HG03139 (cell line): ENCODE measurements around the gene PIP4P1.
"Not testable (repeated sequence)": the region's sequence is repeated elsewhere in the genome, so short reads cannot be mapped to it uniquely, and the experiment has no call there.

ENCODE experiments used
- ATAC-seq: cut with Tn5 transposase; IDR thresholded peaks from one replicate; pipeline ENCODE4 v1.9.1; 2021; ENCODE audit not compliant: unreplicated experiment

Gene PIP4P1

DNA sequence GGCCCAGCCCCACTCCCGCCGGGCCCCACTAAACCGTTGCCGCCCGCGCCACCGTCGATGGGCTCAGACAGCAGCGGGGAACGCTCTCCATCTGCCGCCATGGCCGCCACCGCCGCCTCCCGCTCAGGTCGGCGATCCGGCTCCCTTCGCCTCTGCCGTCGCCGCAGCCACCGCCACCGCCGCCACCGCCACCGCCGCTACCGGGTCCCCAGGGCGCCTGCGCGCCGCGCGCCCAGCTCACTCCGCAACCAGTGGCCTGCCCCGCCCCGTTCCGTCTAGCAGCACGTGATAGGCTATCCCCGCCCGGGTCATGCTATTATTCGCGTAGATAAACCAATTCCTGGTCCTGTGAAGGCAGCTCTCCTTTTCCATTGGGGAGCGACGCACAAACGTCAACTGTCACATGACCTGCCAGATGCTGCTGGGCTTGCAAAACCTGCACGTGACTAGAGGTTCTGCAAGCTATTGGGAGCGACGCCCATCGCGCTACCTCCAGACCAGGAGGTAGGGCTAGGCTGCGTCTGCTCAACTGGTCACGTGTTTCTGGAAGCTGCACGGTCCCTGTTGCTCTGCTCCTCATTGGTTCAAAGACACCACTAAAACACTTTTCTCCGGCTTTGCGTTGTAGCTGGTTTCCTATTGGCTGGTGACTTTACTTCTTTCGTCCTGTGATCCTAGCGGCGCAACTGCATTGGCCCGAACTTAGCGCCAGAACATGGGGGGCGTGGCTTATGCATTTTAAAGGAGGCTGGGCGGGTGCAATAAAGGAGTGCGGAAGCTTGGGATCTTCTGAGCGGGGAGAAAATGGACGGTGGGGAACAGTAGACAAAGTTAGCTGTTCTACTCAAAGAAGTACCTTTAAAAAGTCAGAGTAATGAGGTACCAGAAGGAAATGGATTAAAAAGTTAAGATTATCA is at the start of gene PIP4P1:
Gene PIP4P1, minus strand, starts transcription at position 210 of the 917 bp plus-strand sequence. Its CDS starts 109 bp downstream, at position 101.
- ATAC-seq: peak; percentile 87

DNA sequence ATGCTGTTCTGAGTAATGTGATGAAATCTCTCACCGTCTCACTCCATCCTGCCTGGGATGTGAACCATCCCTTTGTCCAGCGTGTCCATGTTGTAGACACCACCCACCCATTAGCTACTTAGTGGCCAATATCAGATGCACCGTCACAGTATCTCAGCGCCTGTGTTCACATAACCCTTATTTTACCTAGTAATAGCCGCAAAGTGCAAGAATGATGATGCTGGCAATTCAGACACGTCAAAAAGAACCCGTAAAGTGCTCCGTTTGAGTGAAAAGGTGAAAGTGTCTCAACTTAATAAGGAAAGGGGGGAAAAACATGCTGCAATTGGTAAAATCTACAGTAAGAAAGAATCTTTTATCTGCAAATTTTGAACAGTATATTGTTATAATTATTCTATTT is 47.1 kb upstream of the PIP4P1 start:
- no peak for ATAC-seq

DNA sequence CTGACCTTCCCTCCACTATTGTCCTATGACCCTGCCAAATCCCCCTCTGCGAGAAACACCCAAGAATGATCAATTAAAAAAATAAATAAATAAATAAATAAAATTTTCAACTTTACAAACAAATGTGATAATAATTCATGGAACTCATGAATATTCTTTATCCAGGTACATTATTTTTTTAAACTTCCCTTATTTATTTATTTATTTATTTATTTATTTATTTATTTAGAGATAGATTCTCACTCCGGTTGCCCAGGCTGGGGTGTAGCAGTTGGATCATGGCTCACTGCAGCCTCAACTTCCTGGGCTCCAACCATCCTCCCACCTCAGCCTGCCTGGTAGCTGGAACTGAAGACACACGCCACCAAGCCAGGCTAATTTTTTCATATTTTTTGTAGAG is 46.3 kb upstream of the PIP4P1 start:
- ATAC-seq: not testable (repeated sequence)

DNA sequence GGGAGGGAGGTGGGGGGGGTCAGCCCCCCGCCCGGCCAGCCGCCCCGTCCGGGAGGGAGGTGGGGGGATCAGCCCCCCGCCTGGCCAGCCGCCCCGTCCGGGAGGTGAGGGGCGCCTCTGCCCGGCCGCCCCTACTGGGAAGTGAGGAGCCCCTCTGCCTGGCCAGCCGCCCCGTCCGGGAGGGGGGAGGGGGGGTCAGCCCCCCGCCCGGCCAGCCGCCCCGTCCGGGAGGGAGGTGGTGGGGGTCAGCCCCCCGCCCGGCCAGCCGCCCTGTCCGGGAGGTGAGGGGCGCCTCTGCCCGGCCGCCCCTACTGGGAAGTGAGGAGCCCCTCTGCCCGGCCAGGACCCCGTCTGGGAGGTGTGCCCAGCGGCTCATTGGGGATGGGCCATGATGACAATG is 45.5 kb upstream of the PIP4P1 start:
- ATAC-seq: not testable (repeated sequence)

DNA sequence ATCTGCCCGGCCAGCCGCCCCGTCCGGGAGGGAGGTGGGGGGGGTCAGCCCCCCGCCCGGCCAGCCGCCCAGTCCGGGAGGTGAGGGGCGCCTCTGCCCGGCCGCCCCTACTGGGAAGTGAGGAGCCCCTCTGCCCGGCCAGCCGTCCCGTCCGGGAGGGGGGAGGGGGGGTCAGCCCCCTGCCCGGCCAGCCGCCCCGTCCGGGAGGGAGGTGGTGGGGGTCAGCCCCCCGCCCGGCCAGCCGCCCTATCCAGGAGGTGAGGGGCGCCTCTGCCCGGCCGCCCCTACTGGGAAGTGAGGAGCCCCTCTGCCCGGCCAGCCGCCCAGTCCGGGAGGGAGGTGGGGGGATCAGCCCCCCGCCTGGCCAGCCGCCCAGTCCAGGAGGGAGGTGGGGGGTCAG is 45.0 kb upstream of the PIP4P1 start:
- ATAC-seq: not testable (repeated sequence)

DNA sequence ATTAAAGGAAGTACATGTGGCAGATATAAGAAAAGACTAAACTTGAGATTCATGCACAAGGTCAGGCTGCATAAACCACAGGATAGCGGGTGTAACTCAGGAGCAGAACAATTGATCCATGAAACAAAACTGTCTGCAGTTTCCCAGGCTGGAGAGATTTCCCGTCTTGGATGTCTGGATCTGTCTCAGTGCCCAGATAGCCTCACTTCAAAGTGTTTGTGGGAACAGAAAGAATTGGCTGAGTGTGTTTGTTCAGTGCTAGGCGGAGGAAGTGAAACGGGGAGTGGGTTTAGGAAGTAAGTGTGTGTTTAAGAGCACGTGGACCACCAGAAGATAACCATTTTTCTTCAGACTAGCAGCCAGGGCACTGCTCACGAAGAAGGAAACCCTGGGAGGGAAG is 42.7 kb upstream of the PIP4P1 start:
- no peak for ATAC-seq

DNA sequence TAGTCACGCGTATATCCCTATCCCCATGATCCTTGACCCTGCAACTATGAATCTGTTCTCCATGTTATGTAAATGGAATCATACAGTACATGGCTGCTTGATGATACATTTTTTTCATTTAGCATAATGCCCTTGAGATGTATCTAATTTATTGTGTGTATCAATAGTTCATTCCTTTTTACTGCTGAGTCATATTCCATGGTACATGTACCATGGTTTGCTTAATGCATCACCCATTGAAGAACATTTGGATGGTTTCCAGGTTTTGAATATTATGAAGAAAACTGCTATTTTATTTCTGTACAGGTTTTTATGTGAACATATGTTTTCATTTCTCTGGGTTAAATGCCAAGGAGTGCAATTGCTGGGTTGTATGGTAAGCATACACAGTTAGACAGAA is 40.1 kb upstream of the PIP4P1 start:
- ATAC-seq: no peak

DNA sequence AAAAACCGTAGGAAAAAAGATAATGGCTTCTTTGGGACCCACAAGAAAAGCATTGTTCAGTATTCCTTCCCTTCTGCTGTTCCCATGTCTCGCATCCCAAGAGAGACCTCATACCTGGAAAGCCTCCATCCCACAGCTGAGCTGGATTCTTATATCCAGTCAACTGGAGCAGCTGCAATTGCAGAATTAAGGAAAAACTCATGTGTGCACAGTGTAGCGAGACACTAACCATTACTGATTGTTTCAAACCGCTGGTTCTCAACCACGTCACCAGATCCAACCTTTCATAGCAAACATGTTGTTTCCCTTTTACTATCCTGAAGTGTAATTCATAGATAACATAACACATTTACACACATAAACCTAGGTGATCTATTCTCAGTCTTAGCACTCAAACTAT is 38.6 kb upstream of the PIP4P1 start:
- ATAC-seq: no peak

DNA sequence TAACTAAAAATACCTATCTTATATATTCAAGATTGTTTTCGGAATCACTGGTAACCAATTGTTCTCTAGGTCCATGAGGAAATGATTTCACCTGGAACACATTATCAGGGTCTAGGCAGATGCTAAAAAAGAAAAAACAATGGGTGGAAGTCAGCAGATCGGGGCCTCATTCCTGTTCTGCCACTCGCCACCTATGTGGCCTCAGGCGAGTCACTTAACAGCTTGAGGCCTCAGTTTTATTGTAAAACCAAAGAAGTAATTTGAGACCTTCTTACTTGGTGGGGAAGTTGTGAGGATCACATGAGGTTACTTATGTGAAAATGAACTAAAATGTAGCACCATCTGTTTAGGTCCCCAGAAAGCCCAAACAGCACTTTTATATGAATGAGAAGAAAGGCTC is 37.9 kb upstream of the PIP4P1 start:
- no peak for ATAC-seq

DNA sequence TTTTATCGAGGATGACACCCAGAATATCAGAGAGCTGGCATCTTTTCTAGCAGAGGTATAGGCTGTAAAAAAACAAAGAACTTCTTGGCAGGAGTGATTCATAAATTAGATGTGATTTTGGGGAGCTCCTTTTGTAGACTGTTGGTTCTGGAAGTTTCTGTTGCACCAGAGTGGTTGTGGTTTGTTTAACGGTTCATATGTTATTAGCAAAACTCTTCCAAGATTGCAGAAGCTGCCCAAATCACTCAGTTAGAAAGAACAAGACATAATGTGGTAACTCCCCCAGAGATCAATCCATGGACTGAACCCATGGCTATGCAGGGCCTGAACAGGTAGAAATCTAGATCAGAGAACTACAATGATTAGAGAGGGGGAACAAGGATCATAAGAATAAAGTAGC is 37.4 kb upstream of the PIP4P1 start:
- no peak for ATAC-seq

DNA sequence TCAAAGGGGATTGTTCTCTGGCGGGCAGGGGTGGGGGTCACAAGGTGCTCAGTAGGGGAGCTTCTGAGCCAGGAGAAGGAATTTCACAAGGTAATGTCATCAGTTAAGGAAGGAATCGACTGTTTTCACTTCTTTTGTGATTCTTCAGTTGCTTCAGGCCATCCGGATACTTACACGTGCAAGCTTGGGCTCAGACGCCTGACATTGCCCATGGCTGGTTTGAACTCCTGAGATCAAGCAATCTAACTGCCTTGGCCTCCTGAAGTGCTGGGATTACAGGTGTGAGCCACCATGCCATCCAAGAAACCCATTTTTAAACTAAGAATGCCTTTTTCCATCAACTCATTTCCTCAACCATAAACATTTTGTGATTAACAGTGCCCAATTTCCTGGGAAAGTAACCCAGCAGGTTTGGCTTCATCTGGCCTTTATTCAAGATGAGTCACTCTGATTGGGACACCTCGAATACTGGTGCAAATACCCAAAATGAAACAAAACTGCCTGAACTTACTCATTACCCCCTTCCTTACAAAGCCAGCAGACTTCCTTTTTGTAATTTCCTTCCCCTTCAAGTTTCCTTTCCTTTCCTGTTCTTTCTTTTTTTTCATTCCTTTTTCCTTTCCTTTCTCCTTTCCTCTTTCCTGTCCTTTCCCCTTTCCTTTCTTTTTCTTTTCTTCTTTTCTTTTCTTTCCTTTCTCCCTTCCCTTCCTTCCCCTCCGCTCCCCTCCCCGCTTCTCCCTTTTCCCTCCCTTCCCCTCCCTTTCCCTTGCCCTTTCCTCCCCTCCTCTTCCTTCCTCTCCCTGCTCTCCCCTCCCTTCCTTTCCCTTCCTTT is 33.9 kb upstream of the PIP4P1 start:
- ATAC-seq: no peak

DNA sequence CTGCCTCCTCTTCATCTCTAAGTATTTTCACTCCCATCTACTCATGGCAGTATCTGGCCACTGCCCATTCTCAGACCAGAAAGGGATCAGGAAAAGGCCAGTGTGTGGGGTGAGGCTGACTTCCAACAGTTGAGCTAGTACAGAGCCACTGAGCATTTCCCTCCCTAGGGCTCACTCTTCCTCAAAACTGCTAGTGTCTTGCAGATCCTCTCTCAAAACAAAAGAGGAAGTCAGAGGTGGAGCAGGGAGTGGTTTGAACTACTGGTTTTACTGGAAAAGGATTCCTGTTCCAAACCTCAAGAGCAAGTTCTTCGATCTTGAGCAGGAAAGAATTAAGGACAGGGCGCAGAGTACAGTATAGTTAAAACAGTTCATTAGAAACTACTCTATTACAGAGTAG is 32.4 kb upstream of the PIP4P1 start:
- ATAC-seq: no peak

DNA sequence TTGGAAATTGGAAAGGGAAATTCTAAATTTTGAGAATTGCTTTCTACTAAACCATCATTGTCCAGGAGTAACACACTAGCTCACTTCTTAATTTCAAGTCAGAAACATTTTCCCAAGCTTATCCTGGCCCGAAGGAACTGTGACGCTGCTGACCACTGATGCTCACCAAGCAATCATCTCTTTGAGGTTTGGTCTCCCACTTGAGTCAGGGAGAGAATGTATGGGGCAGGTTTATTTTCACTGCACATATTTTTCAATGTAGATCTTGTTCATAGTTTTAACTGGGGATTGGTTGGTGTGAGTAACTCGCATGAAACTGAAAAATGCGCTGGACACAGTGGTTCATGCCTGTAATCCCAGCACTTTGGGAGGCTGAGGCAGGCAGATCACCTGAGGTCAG is 31.3 kb upstream of the PIP4P1 start:
- ATAC-seq: no peak

DNA sequence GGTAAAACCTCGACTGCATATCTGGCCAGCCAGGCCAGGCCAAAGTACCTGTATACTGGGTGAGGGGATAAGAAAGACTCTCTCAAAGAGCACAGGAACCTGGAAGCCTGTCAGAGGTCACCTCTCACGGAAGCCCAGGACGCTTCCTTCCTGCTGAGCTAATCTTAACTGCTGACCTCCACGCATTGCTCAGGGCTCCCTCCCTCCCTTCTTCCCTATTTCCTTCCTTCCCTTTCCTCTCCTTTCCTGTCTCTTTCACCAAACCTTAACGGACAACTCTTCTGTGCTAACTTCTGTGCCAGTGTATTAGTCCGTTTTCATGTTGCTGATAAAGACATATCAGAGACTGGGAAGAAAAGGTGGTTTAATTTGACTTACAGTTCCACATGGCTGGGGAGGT is 29.3 kb upstream of the PIP4P1 start:
- no peak for ATAC-seq

DNA sequence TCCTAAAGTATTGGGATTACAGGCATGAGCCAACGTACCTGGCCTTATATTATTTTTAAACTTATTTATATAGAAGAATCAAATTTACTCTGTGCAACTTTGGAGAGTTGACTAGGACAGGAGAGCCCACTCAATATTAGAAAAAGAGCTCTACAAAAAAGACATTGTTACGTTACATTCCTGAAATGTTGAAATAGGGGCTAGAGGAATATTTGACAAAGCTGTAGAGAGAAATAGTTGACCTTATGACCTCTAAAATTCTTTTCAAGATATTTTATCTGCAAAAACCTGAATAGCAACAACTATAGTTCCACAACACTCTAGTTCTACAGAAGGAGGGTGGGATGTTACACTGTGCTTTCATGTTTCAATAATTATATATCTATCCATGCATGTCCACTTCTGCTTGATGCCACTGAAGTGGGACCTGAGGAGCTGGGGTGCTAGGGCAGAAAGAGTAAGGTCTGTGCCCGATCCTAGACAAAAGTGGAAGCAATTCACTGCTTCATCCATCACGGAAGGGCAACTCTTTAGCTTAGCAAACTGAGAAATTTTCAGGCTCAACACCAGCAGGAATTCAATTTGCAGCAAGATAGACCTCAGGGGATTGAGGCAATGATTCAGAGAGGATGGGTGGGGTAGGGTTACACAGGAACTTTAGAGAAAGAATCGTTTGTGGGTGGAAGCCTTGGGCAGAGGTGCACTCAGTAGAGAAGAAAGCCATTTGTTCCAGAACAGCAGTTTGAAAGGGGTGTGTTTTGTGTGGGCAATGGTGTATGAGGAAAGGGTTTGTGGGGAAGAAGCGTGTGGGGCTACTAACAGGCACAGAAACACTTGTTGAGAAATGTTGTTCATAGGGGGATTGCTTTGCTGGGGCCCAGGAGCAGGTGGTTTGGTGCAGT is 28.1 kb upstream of the PIP4P1 start:
- no peak for ATAC-seq

DNA sequence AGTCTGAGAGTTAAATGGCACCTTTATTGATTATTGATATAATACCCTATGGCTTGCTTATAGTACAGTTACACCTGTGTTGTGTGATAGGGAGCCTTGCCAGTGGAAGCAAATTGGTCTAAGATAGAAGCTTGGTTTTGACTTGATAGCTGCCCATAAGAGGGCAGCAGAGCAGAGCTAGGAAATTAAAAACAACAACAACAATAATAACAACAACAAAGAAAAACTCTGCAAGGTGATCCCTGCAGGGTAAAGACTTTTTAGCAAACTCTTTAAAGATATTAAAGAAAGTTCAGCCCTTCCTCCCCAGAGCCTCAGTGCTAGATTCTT is 26.1 kb upstream of the PIP4P1 start:
- no peak for ATAC-seq

DNA sequence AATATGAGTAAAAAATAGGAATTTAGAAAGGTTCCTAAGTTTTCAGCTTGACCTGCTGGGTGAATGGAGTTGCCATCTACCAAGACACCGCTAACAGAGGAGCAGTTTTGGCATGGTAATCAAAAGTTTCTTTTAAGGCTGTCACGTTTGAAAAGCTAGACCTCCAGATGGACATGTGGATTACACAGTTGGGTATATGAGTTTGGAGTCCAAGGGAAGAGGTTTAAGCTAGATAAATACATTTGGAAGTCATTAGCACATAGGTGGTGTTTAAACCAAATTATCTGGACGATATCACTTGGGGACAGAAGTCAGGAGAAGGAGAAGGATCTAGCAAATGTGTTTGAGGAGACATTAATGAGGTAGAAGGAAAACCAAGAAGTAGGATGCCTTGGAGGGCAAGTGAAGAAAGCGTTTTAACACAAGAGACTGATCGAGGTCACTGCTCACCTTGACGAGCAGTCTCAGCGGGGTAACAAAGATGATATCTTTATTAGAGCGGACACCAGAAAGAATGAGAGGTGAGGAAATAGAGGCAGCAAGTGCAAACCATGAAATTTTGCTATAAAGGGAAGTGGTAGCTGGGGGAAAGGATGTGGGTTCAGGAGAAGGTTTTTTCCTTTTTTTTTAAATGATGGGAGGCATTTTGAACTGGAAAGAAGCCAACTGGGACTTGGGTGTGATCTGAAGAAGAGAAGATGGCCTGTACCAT is 25.6 kb upstream of the PIP4P1 start:
- ATAC-seq: no peak

DNA sequence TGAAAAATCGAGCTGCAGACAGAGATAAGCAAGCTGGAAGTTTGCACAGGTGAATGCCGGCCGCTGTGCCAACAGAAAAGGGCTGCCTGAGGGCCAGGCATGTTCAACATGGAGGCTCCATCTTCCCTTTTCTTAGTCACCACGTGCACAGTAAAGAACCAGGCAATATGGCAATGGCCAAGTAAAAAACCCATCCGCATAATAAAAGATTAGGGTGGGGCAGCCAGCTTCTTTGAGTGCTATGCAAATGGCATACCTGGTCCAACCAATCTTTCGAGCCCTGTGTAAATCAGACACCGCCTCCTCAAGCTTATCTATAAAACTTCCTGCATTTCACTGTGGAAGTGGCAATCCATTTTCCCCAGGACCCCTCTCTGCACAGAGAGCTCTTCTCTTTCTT is 24.7 kb upstream of the PIP4P1 start:
- no peak for ATAC-seq

DNA sequence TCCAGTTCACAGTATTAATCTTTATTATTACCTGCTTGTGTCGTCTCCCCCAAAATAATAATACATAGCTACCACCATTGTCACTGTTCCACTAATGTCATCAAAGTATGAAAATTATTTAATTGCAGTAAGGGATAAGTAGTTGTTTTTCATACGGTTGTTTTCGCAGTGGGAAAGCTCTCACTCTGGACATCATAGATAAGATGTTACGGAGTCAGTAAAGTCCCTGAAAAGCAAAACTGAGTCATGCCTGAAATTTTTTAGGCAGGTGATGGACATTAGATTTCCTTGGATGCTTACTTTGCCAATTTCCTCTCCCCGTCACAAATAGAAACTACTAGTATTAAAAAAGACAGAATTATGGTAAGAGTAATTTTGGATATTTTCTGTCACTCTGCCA is 21.1 kb upstream of the PIP4P1 start:
- no peak for ATAC-seq

DNA sequence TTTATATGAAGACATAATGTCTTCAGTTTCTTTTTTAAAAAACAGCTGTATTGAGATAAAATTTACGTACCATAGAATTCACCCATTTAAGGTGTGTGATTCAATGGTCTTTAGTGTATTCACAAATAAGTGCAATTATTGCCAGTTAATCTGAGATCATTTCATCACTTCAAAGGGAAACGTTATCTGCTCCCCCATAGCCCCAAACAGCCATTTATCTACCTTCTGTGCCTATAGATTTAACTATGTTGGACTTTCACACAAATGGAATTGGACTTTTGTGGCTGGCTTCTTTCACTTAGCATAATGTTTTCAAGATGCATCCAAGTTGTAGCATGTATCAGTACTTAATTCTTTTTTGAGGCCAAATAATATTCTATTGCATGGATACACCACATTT is 17.7 kb upstream of the PIP4P1 start:
- no peak for ATAC-seq
